H1 (cell line): ENCODE measurements around the gene DCLK1. TPM values are rescaled to one million over a fixed set of nuclear protein-coding genes. Genes with fewer than 3 reads are reported as not detected.

Experiments
- CTCF ChIA-PET: fragments of 300-600 bp; sonication (Branson Sonifier 250); formaldehyde crosslinking; loops from one replicate; lab custom pipeline; 2021; ENCODE audit not compliant: partially characterized antibody; lab: Charles Lee
- POLR2A ChIA-PET: fragments of 300-600 bp; sonication (Branson Sonifier 250); formaldehyde crosslinking; loops from one replicate; lab custom pipeline; 2021; ENCODE audit warnings: inconsistent platforms; ENCODE audit not compliant: partially characterized antibody; lab: Charles Lee
- DNase-seq, 2 experiments: peaks; one replicate each; pipeline versions ENCODE4 v3.0.0 to v3.0.0-alpha.2; 2010 to 2022; ENCODE audit warnings: low spot score in 2 of 2, low read depth in 1 of 2, mixed read lengths in 1 of 2
- FAIRE-seq: peaks from 2 replicates; lab custom pipeline; 2011; peaks lifted over from hg19 to GRCh38; lab: Jason Lieb, UNC
- H2AFZ ChIP-seq: 2 replicates; pipeline ENCODE4 v1.8.1; 2012; ENCODE audit warnings: low read length, inconsistent platforms
- H2AK5ac ChIP-seq: 2 replicates; pipeline ENCODE4 v1.6.1; 2013; ENCODE audit warnings: low read depth, low read length
- H2BK120ac ChIP-seq: replicated peaks from 2 replicates; pipeline ENCODE3; 2013; ENCODE audit warnings: low read depth, low read length, inconsistent platforms
- H2BK12ac ChIP-seq: 2 replicates; pipeline ENCODE4 v1.6.1; 2013; ENCODE audit warnings: low read depth, low read length
- H2BK15ac ChIP-seq: 2 replicates; pipeline ENCODE4 v1.6.1; 2013; ENCODE audit warnings: low read length
- H2BK20ac ChIP-seq: 2 replicates; pipeline ENCODE4 v1.6.1; 2013; ENCODE audit warnings: low read length
- H2BK5ac ChIP-seq: 2 replicates; pipeline ENCODE4 v1.6.1; 2013; ENCODE audit warnings: low read depth, low read length
- H3K14ac ChIP-seq: 2 replicates; pipeline ENCODE4 v1.6.1; 2013; ENCODE audit warnings: inconsistent platforms; ENCODE audit not compliant: insufficient read length
- H3K18ac ChIP-seq: 2 replicates; pipeline ENCODE4 v1.6.1; 2013; ENCODE audit warnings: low read length; ENCODE audit errors: extremely low read depth
- H3K23ac ChIP-seq: 2 replicates; pipeline ENCODE4 v1.6.1; 2013; ENCODE audit warnings: inconsistent platforms; ENCODE audit not compliant: insufficient read length
- H3K23me2 ChIP-seq: 2 replicates; pipeline ENCODE4 v1.6.1; 2013; ENCODE audit warnings: low read depth, low read length
- H3K27ac ChIP-seq: 2 replicates; pipeline ENCODE4 v1.6.1; 2011; ENCODE audit warnings: low read depth, low read length, inconsistent platforms
- H3K27me3 ChIP-seq, 4 experiments: replicated peaks in 1 of 4; 1 replicate in 1 of 4; 2 replicates in 3 of 4; pipeline versions ENCODE4 v1.6.1 to v1.8.1; 2011 to 2013; ENCODE audit warnings: low read length in 3 of 4, mild to moderate bottlenecking in 3 of 4, inconsistent platforms in 2 of 4, mixed read lengths in 2 of 4, moderate library complexity in 1 of 4; ENCODE audit not compliant: control insufficient read depth in 3 of 4, insufficient read depth in 3 of 4; ENCODE audit errors: extremely low read depth in 1 of 4
- H3K36me3 ChIP-seq, 4 experiments: 2 replicates each; pipeline versions ENCODE4 v1.6.1 to v1.8.1; 2011 to 2013; ENCODE audit warnings: mild to moderate bottlenecking in 4 of 4, low read length in 3 of 4, moderate library complexity in 2 of 4, control low read depth in 1 of 4, inconsistent platforms in 1 of 4; ENCODE audit not compliant: insufficient read depth in 4 of 4, control insufficient read depth in 2 of 4
- H3K4ac ChIP-seq: replicated peaks from 2 replicates; pipeline ENCODE3; 2013; ENCODE audit warnings: low read length, low read depth, mixed read lengths, inconsistent platforms; ENCODE audit not compliant: insufficient read length
- H3K4me1 ChIP-seq, 4 experiments: replicated peaks in 1 of 4; 1 replicate in 1 of 4; 2 replicates in 3 of 4; pipeline versions ENCODE4 v1.6.1 to v1.8.1; 2011 to 2013; ENCODE audit warnings: low read length in 3 of 4, inconsistent platforms in 2 of 4, mixed read lengths in 1 of 4; ENCODE audit not compliant: insufficient read depth in 4 of 4, control insufficient read depth in 3 of 4
- H3K4me2 ChIP-seq, 2 experiments: 2 replicates each; pipeline versions ENCODE4 v1.6.1 to v1.8.1; 2011 to 2013; ENCODE audit warnings: low read depth in 2 of 2, low read length in 2 of 2, control low read depth in 1 of 2, inconsistent platforms in 1 of 2, mild to moderate bottlenecking in 1 of 2; ENCODE audit not compliant: insufficient read depth in 1 of 2
- H3K4me3 ChIP-seq, 4 experiments: fragments of 200-600, 300-600 bp in 1 of 4; sonication (generic), shearing (Covaris generic), sonication (Bioruptor Twin) in 1 of 4; 2 replicates each; pipeline versions ENCODE4 v1.5.1 to v1.8.1; 2011 to 2016; ENCODE audit warnings: low read length in 4 of 4, low read depth in 3 of 4, control low read depth in 2 of 4, inconsistent platforms in 2 of 4, mild to moderate bottlenecking in 2 of 4, mixed read lengths in 1 of 4, moderate library complexity in 1 of 4; ENCODE audit not compliant: insufficient read depth in 2 of 4; ENCODE audit errors: extremely low read depth in 1 of 4
- H3K56ac ChIP-seq: replicated peaks from 2 replicates; pipeline ENCODE3; 2013; ENCODE audit warnings: low read depth, mild to moderate bottlenecking, mixed read lengths, low read length, inconsistent platforms; ENCODE audit not compliant: insufficient read length
- H3K79me1 ChIP-seq: 2 replicates; pipeline ENCODE4 v1.6.1; 2013; ENCODE audit warnings: low read depth, low read length, control low read depth
- H3K79me2 ChIP-seq, 2 experiments: 2 replicates each; pipeline versions ENCODE4 v1.6.1 to v1.8.1; 2012 to 2013; ENCODE audit warnings: low read length in 2 of 2, mild to moderate bottlenecking in 2 of 2, inconsistent platforms in 1 of 2; ENCODE audit not compliant: insufficient read depth in 2 of 2, control insufficient read depth in 1 of 2
- H3K9ac ChIP-seq, 4 experiments: replicated peaks in 1 of 4; 1 replicate in 1 of 4; 2 replicates in 3 of 4; pipeline versions ENCODE4 v1.6.1 to v1.8.1; 2011 to 2013; ENCODE audit warnings: low read depth in 3 of 4, low read length in 3 of 4, control low read depth in 2 of 4, mild to moderate bottlenecking in 2 of 4, moderate library complexity in 2 of 4, inconsistent platforms in 1 of 4; ENCODE audit errors: extremely low read depth in 1 of 4
- H3K9me3 ChIP-seq, 2 experiments: 2 replicates each; pipeline versions ENCODE4 v1.6.1 to v1.8.1; 2012 to 2013; ENCODE audit warnings: mild to moderate bottlenecking in 2 of 2, moderate library complexity in 2 of 2, control low read depth in 1 of 2, inconsistent platforms in 1 of 2, low read depth in 1 of 2, low read length in 1 of 2, mixed read lengths in 1 of 2; ENCODE audit not compliant: insufficient read depth in 2 of 2
- H4K20me1 ChIP-seq, 2 experiments: replicated peaks in 1 of 2; 2 replicates each; pipeline versions ENCODE3 to v1.8.1; 2011 to 2013; ENCODE audit warnings: inconsistent platforms in 2 of 2, low read length in 2 of 2, mild to moderate bottlenecking in 1 of 2; ENCODE audit not compliant: insufficient read depth in 2 of 2, control insufficient read depth in 1 of 2
- H4K5ac ChIP-seq: 2 replicates; pipeline ENCODE4 v1.6.1; 2013; ENCODE audit warnings: low read length, low read depth, mixed read lengths, inconsistent platforms; ENCODE audit not compliant: insufficient read length
- H4K8ac ChIP-seq: 2 replicates; pipeline ENCODE4 v1.8.0; 2013; ENCODE audit warnings: mild to moderate bottlenecking, moderate library complexity, low read length, inconsistent platforms; ENCODE audit not compliant: insufficient read depth; ENCODE audit errors: extremely low read depth
- H4K91ac ChIP-seq: replicated peaks from 2 replicates; pipeline ENCODE3; 2013; ENCODE audit warnings: low read length, mixed read lengths, inconsistent platforms; ENCODE audit not compliant: insufficient read length
- ASH2L ChIP-seq: fragments of 200-600, 300-600 bp; sonication (generic); IDR thresholded peaks from one replicate; pipeline ENCODE4 v1.7.1; 2017; ENCODE audit warnings: low read length
- ATF2 ChIP-seq: IDR thresholded peaks from 2 replicates; pipeline ENCODE4 v1.6.1; 2012; ENCODE audit warnings: low read length, inconsistent platforms
- CHD1 ChIP-seq: IDR thresholded peaks from 2 replicates; pipeline ENCODE4 v1.6.1; 2012; ENCODE audit warnings: low read depth, low read length, improper control_type of control experiment
- E2F6 ChIP-seq: IDR thresholded peaks from 2 replicates; pipeline ENCODE4 v1.6.1; 2012; ENCODE audit warnings: inconsistent platforms
- KDM5A ChIP-seq: fragments of 200-600 bp; IDR thresholded peaks from 2 replicates; pipeline ENCODE4 v1.7.1; 2012; ENCODE audit warnings: mild to moderate bottlenecking, low read length, inconsistent platforms, mixed read lengths
- POLR2A ChIP-seq, 2 experiments: IDR thresholded peaks; 1 replicate in 1 of 2; 2 replicates in 1 of 2; pipeline ENCODE4 v1.6.1; 2011; ENCODE audit warnings: low read depth in 2 of 2, low read length in 2 of 2, mild to moderate bottlenecking in 2 of 2; ENCODE audit errors: control extremely low read depth in 1 of 2
- POLR2AphosphoS5 ChIP-seq: IDR thresholded peaks from 2 replicates; pipeline ENCODE4 v1.6.1; 2011; ENCODE audit warnings: low read depth, low read length
- TAF1 ChIP-seq: IDR thresholded peaks from 2 replicates; pipeline ENCODE4 v1.6.1; 2011; ENCODE audit warnings: mild to moderate bottlenecking, low read depth, low read length
- TEAD4 ChIP-seq: IDR thresholded peaks from 2 replicates; pipeline ENCODE4 v1.6.1; 2012; ENCODE audit warnings: low read depth, low read length, inconsistent platforms, mixed read lengths
- ZNF274 ChIP-seq: IDR thresholded peaks from 2 replicates; pipeline ENCODE4 v1.7.0; 2012; ENCODE audit warnings: low read length, borderline replicate concordance; ENCODE audit errors: extremely low read depth
- WGBS, 2 experiments: shearing (Covaris generic) in 1 of 2; methylation state at CpG; one replicate each; pipeline versions ENCODE4 v1.1.6 to v1.1.7; 2013 to 2015; ENCODE audit warnings: low lambda C conversion rate in 2 of 2, mixed read lengths in 2 of 2, inconsistent platforms in 1 of 2, low coverage in 1 of 2, missing lambda C conversion rate in 1 of 2; ENCODE audit not compliant: insufficient replicate concordance in 2 of 2, insufficient coverage in 1 of 2, insufficient read length in 1 of 2; ENCODE audit errors: extremely low coverage in 1 of 2, missing lambda C conversion rate in 1 of 2; 5-methylcytosine and 5-hydroxymethylcytosine counted together
- polyA plus RNA-seq, 7 experiments: library from polyadenylated mRNA; depleted of rRNA in 3 of 7; stranded (reverse) in 5 of 7; unstranded in 2 of 7; fragments of >200 nt in 5 of 7; fragments of 200-250 nt in 2 of 7; gene quantifications; 1 replicate in 5 of 7; 2 replicates in 1 of 7; 4 replicates in 1 of 7; pipeline versions ENCODE4 v1.2.1 to v1.2.3, GENCODE V29; 2011 to 2013; ENCODE audit warnings: missing spikeins in 2 of 7, mixed read lengths in 2 of 7
- total RNA-seq: library from RNA; stranded (reverse); fragmentation: NEBNext Ultra II Directional; extraction: Animal tissue kit (Norgen Biotek cat#: 25700); gene quantifications from 2 replicates; pipeline ENCODE4 v1.2.1, GENCODE V29; 2021

Gene DCLK1
- total and polyA plus RNA-seq, 2 of the 8 experiments (the other 6 are each of a cell fraction or from before 2014, with no cell fraction given), result 22.8 to 41.0 TPM

GRCh38 chr13:35729926-35730627 is 401.1 kb downstream of the DCLK1 start:
- no peaks in the 10 kb centered on the region for H3K79me2 ChIP-seq
- H3K79me1 ChIP-seq, result no peaks in the 10 kb centered on the region
- H3K36me3 ChIP-seq, result no peaks in the 10 kb centered on the region
- peaks cover 0 to 1% of the 10 kb centered on the region in 2 experiments for H4K20me1 ChIP-seq
- H3K23me2 ChIP-seq, result no peaks in the 10 kb centered on the region
- H3K4me1 ChIP-seq, result no peaks in the 10 kb centered on the region
- H2BK15ac ChIP-seq, result no peak overlapping the region
- no peak overlapping the region for H3K4me2 ChIP-seq
- no peaks in the 10 kb centered on the region for H3K9me3 ChIP-seq
- peak overlapping the region; percentile 71; the same call in 1 of the 2 replicates for H2AFZ ChIP-seq
- H3K23ac ChIP-seq, result no peak overlapping the region
- CTCF ChIA-PET, result interaction anchor here (1.0 to 1.9 kb wide), 6 partner anchors 8 to 99 kb away, joined by 3 to 5 read pairs (median 3); no protein-coding TSS in a partner anchor
- TF ChIP-seq ZNF274 (no peak), TAF1 (no peak), TEAD4 (no peak), E2F6 (no peak), ASH2L (no peak), CHD1 (no peak), KDM5A (no peak), ATF2 (no peak), POLR2A (IDR thresholded peaks at IDR 0.05; ENCODE audit: control extremely low read depth in 1 of 2, low read depth in 2 of 2, low read length in 2 of 2) (no peak), POLR2AphosphoS5 (no peak)
- WGBS, 2 experiments, result 88% methylated on average over 5 of the region's 5 CpGs; no CpG with 5 or more reads in 1 of the 2 experiments
- no peak for FAIRE-seq
- H2AK5ac ChIP-seq, result no peak overlapping the region
- no peak overlapping the region for H3K9ac ChIP-seq
- no peaks in the 10 kb centered on the region for H3K27me3 ChIP-seq
- POLR2A ChIA-PET, result no interaction called here
- no peak overlapping the region for H4K5ac ChIP-seq
- no peak overlapping the region for H2BK12ac ChIP-seq
- no peak overlapping the region for H4K91ac ChIP-seq
- H2BK5ac ChIP-seq, result no peak overlapping the region
- H3K14ac ChIP-seq, result no peak overlapping the region
- no peak overlapping the region for H3K4ac ChIP-seq
- H2BK20ac ChIP-seq, result no peak overlapping the region
- no peak overlapping the region for H3K4me3 ChIP-seq
- H2BK120ac ChIP-seq, result no peak overlapping the region
- no peak overlapping the region for H3K56ac ChIP-seq
- H3K18ac ChIP-seq, result no peak overlapping the region
- DNase-seq, result no peak
- no peak overlapping the region for H3K27ac ChIP-seq
- no peak overlapping the region for H4K8ac ChIP-seq
